Left lung (tissue), 10 donors: Measurements from ENCODE around the gene CAPN2. TPM values are rescaled to one million over a fixed set of nuclear protein-coding genes. Genes with fewer than 3 reads are reported as not detected.

Experiments used
- ATAC-seq: fragments of 200-7000 bp; cut with Tn5 transposase; one replicate; pipeline ENCODE4 v1.9.1; 2020; ENCODE audit warnings: moderate library complexity
- DNase-seq, 4 donors: peaks; one replicate each; pipeline ENCODE4 v3.0.0-alpha.2; 2013 to 2020
- H3K27ac ChIP-seq, 2 donors: fragments of 200-600 bp; sonication (generic) in 1 of 2; one replicate each; pipeline versions ENCODE4 v1.5.0 to v1.8.0; 2020 to 2021
- H3K27me3 ChIP-seq, 2 donors: fragments of 200-600 bp; sonication (generic) in 1 of 2; one replicate each; pipeline versions ENCODE4 v1.5.0 to v1.8.0; 2020 to 2021
- H3K36me3 ChIP-seq, 2 donors: fragments of 200-600 bp; sonication (generic) in 1 of 2; one replicate each; pipeline versions ENCODE4 v1.5.0 to v1.8.0; 2020 to 2021
- H3K4me1 ChIP-seq, 2 donors: fragments of 200-600 bp; one replicate each; pipeline ENCODE4 v1.8.0; 2021
- H3K4me3 ChIP-seq, 2 donors: fragments of 200-600 bp; sonication (generic) in 1 of 2; one replicate each; pipeline versions ENCODE4 v1.5.0 to v1.8.0; 2020 to 2021; ENCODE audit warnings: mild to moderate bottlenecking in 1 of 2
- H3K9me3 ChIP-seq, 2 donors: fragments of 200-600 bp; sonication (generic) in 1 of 2; one replicate each; pipeline versions ENCODE4 v1.5.0 to v1.8.0; 2020 to 2021
- intact Hi-C, 2 donors: fragments of 100-400 bp; cut with DNase I; formaldehyde crosslinking; loops; one replicate each; pipeline versions ENCODE4 v1.11.2 to v1.14.2; 2022
- polyA plus RNA-seq, 6 donors: library from polyadenylated mRNA; unstranded; fragments of 120-200 nt; gene quantifications; one replicate each; pipeline ENCODE4 v1.2.1, GENCODE V29; 2013; ENCODE audit not compliant: insufficient read length in 6 of 6
- total RNA-seq, 2 donors: library from RNA; stranded (reverse); fragmentation: NEBNext Ultra II Directional; extraction: Animal tissue kit (Norgen Biotek cat#: 25700); gene quantifications; one replicate each; pipeline ENCODE4 v1.2.1, GENCODE V29; 2021
- TF ChIP-seq, protein P1 (sequence below), 2 donors: fragments of 200-600 bp; sonication (generic) in 1 of 2; IDR thresholded peaks; one replicate each; pipeline versions ENCODE4 v1.5.0 to v1.8.0; 2021; ENCODE audit warnings: antibody characterized with exemption in 2 of 2
- donor health status: DM: no; HTN: yes; CAD: no.
- donor health status: DM: no; HTN: no; CAD: no.

The CAPN2 gene
- total and polyA plus RNA-seq, 8 donors: 139 to 434 (median 163) TPM

DNA sequence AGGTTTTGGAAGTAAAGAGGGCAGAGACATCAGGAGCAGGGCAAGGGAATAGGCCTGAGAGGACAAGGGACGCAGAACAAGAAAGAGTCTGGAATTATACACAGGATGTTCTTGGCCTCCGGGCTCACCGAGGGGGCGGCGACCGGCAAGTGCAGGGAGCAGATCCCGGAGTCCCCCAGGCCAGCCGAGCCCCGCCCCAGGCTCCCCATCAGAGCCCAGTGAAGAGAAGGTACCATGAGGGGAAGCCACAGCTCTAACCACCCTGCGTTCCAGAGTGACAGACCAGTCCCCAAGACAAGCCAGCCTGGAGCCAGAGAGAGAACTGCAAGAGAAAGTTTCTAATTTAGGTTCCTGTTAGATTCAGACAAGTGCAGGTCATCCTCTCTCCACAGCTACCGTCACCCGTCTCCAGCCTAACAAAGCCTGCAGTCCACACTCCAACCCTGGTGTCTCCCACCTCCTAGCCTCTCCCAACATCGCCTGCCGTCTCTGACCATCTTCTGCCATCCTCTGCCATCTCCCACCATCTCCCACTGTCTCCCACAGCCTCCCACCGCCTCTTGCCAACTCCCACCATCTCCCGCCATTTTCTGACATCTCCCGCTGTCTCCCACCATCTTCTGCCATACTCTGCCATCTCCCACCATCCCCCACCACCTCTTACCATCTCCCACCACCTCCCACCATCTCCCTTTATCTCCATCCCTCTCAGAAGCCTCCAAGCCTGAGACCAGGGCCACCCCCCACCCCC lies 42.5 kb downstream of the CAPN2 start:
- Histone ChIP-seq H3K27me3 (no peaks in the 10 kb centered on the region), H3K36me3 (peaks cover 7 to 100% of the 10 kb centered on the region in 2 donors), H3K9me3 (no peaks in the 10 kb centered on the region), H3K4me3 (no peak overlapping the region), H3K27ac (no peak overlapping the region), H3K4me1 (peaks cover 0 to under 1% of the 10 kb centered on the region in 2 donors)
- no peak for ATAC-seq
- no peak for DNase-seq
- TF ChIP-seq, protein P1, sequence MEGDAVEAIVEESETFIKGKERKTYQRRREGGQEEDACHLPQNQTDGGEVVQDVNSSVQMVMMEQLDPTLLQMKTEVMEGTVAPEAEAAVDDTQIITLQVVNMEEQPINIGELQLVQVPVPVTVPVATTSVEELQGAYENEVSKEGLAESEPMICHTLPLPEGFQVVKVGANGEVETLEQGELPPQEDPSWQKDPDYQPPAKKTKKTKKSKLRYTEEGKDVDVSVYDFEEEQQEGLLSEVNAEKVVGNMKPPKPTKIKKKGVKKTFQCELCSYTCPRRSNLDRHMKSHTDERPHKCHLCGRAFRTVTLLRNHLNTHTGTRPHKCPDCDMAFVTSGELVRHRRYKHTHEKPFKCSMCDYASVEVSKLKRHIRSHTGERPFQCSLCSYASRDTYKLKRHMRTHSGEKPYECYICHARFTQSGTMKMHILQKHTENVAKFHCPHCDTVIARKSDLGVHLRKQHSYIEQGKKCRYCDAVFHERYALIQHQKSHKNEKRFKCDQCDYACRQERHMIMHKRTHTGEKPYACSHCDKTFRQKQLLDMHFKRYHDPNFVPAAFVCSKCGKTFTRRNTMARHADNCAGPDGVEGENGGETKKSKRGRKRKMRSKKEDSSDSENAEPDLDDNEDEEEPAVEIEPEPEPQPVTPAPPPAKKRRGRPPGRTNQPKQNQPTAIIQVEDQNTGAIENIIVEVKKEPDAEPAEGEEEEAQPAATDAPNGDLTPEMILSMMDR (IDR thresholded peaks at IDR 0.05): no peak
- intact Hi-C loops: no loop called here

DNA sequence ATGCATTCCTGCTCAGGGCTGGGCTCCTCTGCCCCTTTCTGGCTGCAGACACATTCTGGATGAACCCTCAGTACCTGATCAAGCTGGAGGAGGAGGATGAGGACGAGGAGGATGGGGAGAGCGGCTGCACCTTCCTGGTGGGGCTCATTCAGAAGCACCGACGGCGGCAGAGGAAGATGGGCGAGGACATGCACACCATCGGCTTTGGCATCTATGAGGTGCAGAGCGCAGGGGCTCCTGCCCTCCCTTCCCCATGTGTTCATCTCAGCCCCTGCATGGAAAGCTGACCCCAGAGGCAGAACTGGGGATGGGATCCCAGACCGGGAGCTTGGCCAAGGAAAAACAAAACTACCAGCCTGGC lies 43.1 kb downstream of the CAPN2 start:
- Histone ChIP-seq H3K4me3 (no peak overlapping the region), H3K9me3 (no peaks in the 10 kb centered on the region), H3K4me1 (no peaks in the 10 kb centered on the region), H3K27ac (no peak overlapping the region), H3K27me3 (no peaks in the 10 kb centered on the region), H3K36me3 (peaks cover 7 to 100% of the 10 kb centered on the region in 2 donors)
- ATAC-seq: no peak
- no peak for DNase-seq
- intact Hi-C loops: no loop called here
- TF ChIP-seq, protein P1 (IDR thresholded peaks at IDR 0.05): no peak

DNA sequence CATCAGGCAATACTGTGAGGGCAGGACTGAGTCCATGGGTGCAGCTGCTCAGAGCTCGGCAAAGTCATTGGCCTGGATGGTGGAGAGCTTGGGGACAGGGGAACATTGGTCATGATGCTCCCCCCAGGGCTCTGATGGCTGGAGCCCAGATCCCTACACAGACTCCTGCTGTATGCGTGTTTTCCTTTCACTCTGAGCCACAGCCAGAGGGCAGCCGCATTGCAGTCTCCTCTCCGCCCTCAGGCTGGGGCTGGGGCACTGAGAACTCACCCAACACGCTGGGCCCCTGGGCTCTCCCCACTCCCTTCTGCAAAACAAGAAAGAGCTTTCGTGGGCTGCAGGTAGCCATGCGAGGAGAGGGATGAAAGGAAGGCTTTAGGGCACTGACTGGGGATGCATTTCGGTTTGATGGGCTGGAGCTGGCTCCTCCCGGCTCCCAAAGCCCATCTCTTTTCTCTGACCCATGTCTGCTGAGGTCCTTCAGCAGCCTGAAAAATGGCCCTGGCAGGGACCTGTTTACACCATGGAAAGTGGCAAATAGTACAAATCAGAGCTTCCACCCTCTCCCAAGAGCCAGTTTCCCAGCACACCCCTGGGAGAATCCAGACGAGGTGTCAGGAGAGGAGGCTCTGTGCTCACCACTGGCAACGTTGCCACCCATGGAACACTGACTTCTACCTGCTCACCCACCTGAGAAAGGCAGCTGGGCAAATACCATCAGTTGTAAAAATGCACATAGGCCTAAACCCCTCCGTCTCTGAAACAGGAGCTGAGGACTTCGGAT lies 43.8 kb downstream of the CAPN2 start:
- H3K4me1 ChIP-seq: peaks cover 0 to 6% of the 10 kb centered on the region in 2 donors
- ATAC-seq (no peak), DNase-seq (no peak)
- no peak overlapping the region for H3K4me3 ChIP-seq
- intact Hi-C loops: no loop called here
- TF ChIP-seq, protein P1 (IDR thresholded peaks at IDR 0.05): no peak
- no peak overlapping the region for H3K27ac ChIP-seq
- no peaks in the 10 kb centered on the region for H3K9me3 ChIP-seq
- H3K36me3 ChIP-seq: peaks cover 7 to 100% of the 10 kb centered on the region in 2 donors
- H3K27me3 ChIP-seq: no peaks in the 10 kb centered on the region

DNA sequence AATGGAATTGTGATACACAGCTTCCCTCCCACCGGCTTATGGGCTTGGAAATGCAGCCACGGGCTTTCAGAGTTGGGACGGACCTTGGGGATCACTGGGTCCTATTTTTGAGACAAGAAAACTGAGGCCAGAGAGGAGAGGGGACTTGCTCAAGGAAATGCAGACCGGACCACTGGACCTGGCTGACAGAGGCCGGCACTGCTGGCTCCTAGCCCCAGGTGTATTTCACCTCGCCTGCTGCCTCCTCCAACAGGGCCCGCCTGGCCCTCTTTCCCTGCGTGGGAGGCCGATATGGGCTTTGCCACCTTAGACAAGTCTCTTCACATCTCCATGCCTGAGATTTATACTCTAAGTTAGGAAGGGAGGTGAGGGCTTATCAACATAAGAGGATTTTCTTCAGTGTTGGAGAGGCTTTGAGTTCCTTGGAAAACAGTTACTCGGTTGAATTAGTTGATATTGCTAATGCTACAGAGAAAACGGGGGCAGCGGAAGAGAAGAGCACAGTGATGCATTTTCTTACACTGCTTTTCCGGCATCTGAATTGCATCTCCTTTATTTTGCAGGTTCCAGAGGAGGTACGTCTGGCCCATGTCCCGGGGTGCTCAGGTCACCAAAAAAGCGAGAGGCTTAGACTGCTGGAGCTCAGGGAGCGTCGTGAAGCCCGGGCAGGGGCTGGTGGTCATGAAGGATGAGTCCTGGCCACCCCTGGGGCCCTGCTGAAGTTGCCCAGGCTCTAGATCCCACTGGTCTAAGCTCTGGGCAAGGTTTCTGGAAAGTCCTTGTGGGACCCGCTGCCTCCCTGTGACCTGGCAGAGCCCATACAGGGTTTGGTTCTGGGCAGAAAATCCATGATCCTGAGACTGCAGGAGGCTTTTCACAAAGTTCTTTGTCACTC lies 44.7 kb downstream of the CAPN2 start:
- H3K9me3 ChIP-seq: no peaks in the 10 kb centered on the region
- TF ChIP-seq, protein P1 (IDR thresholded peaks at IDR 0.05): no peak
- DNase-seq: no peak
- H3K4me1 ChIP-seq: peaks cover 0 to 11% of the 10 kb centered on the region in 2 donors
- ATAC-seq: no peak
- intact Hi-C loops: no loop called here
- H3K36me3 ChIP-seq: peaks cover 3 to 100% of the 10 kb centered on the region in 2 donors
- no peaks in the 10 kb centered on the region for H3K27me3 ChIP-seq
- no peak overlapping the region for H3K27ac ChIP-seq
- no peak overlapping the region for H3K4me3 ChIP-seq
